ENCODE measurements around the gene GTF2H4.

The GTF2H4 gene

DNA sequence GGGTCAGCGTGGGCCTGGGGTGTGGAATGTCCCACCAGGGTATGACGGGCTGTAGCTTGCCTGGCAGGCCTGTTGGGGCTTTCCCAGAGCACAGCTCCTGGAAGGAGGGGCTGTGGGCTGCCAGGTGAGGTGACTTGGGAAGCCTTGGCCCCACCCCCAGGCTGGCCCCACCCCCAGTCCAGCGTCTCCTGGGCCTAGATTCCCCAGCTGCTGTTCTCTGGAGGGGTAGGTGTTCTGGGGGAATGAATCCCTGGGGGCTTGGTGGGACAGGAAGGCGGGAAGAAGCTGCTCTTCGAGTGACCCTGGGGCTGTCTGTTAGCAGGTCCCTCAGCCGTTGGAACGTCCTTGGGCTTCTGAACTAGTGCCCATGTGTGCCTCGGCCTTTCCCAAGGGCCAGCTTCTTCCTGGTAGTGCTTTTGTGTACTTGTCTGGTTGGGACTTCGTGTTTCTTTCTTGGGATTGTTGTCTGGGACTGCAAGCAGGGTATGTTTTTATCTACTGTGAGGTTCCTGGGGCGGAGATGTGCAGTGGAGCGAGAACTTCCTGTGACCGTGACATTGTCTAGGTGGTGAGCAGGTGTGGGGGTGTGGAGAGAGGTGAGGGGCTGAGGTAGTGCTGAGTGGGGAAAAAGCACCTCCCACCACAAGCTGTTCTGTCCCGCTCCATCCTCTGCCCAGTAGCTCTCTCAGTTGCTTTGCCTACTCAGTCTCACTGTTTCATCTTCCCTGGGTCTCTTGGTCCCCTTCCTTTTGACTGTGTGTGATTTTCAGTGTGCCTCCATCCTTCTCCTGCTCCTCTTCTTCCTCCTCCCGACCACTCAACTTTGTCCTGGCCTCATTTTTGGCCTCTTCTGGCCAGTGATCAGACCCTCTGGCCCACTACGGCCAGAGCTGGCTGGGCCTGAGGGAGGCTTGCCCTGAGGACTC, 25.0 kb upstream of the GTF2H4 start:
- peak; percentile 28 for DNase-seq

- DNase-seq: peak; percentile 58
Observed at GRCh38 chr6:30883685-30884520, 24.1 kb upstream of the GTF2H4 start, which contains the start of gene DDR1. DDR1 (plus strand) TSS chr6:30884519; CDS start chr6:30888730, 4,211 bp downstream.

DNA sequence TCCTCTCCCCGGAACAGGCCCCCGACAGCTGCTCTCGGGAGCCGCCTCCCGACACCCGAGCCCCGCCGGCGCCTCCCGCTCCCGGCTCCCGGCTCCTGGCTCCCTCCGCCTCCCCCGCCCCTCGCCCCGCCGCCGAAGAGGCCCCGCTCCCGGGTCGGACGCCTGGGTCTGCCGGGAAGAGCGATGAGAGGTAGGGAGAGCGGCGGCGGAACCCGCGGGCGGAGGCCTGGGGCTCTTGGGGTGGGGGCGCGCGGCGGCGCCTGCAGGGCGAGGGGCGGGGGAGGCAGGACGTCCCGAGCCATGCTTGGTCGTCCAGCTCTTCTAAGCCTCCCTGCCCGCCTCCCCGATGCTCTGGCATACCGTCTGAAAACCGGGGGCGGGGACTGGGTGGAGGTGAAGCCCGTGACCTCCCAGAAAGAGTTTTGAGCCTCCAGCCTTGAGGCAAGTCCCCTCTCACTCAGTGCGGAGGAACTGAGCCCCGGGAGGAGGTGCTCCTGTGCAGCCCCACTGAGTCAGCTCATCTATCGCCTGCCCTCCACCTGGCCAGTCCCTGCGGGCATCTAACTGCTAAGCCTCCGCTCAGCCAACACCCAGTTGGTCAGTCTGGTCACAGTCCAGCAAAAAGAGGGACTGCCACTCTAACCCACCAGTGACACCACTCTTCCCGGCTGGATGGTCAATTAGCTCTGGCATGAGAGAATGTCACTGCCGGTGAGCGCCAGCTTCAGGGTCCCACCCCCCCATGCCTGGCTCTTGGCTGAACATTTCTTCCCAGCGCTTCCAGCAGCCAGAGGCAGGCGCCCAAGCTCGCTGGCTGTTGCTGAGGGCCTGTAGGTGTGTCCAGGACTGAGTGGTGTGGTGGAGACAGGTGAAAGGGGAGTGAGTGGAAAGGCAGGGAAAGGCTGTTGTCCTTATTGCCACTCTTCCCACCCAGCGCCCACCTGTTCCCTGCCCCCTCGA, 23.2 kb upstream of the GTF2H4 start:
- DNase-seq: peak; percentile 40

DNA sequence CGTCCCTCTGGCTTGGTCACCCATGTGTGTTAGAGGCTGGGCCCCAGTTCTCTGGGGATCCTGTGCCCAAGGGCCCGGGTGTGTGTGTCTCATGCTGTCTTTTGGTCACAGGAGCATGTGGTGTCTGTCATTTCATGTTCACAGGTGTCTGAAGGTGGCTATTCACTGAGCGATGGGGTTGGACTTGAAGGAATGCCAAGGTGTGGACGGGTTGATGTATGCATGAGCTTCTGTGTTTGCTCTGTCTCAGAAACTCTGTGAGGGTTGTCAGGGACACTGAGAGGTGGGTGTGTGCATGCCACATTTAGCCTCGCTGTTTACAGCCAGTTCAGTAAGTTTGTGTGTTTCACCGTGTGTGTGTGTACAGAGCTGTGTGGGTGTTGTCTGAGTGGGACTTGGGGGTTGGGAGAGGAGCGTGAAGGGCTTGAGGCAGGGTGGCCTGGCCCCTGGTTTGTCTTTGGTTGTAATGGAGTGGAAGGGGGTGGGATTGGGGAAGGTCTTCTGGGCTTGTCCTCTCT, 22.5 kb upstream of the GTF2H4 start:
- DNase-seq: no peak

- DNase-seq: peak; percentile 19
Observed at GRCh38 chr6:30885999-30886896, 21.8 kb upstream of the GTF2H4 start.

DNA sequence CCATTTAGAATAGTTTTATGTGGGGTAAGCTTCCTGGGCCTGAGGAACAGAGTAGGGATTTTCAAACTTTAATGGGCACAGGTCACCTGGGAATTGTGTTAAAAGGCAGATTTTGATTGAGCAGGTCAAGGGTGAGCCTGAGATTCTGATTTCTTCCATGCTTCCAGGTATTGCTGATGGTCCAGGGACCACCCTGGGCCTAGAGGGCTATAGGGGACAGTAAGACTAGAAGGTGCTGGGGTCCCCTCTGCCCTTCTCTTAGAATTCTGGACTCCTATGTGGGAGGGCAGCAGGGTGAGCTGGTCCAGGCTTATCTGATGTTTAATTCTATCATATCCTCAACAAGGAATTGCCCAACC, 21.1 kb upstream of the GTF2H4 start:
- DNase-seq: no peak

DNA sequence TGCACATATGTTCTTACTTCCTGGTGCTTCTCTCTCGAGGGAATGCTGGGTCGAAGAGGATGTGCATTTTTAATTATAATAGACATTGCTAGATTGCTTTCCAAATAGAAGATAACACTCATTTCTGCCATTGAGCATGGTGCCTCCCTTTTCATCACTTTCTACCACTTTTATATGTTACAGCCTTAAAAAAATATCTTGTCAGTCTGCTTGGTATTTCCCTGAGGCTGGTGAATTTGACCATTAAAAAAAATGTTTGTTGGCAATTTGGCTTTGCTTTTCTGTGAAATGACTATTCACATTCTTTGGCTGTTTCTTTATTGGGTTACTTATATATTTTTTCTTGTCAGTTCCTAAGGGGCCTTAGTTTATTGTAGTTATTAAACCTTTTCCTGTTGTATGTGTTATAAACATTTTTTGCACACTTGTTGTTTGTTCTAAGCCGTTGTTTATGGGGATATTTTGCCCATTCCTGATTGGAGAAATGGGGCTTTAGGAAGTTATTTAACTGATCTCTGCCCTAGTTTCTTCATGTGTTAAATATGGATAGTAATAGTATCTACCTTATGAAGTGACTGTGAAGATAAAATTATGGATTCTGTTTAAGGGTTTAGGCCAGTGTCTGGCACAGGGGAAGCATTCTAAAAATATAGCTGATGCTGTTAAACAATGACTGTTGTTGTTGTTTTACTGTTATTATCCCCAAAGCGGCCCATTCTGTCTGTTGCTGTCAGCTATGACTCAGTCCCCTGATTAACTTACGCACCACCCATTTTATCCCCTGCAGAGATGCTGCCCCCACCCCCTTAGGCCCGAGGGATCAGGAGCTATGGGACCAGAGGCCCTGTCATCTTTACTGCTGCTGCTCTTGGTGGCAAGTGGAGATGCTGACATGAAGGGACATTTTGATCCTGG, 19.8 kb upstream of the GTF2H4 start:
- no peak for DNase-seq

DNA sequence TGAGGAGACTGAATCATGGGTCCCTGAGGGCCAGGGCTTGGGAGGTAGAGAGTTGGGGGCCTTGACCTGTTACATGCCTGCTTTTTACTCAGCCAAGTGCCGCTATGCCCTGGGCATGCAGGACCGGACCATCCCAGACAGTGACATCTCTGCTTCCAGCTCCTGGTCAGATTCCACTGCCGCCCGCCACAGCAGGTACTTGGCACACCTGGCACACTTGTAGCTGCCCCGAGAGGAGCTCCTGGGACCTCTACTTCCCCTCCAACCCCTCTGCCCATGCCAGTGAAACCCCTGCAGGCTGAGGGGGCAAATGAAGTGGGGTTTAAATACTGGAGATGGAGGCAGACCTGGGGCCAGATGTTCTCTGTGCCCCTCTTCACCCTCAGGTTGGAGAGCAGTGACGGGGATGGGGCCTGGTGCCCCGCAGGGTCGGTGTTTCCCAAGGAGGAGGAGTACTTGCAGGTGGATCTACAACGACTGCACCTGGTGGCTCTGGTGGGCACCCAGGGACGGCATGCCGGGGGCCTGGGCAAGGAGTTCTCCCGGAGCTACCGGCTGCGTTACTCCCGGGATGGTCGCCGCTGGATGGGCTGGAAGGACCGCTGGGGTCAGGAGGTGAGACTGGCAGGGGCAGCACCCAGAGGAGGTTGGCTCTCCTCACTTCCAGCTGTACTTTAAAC, 19.1 kb upstream of the GTF2H4 start:
- no peak for DNase-seq

- no peak for DNase-seq
Observed at GRCh38 chr6:30889496-30889885, 18.5 kb upstream of the GTF2H4 start.

- no peak for DNase-seq
Observed at GRCh38 chr6:30889921-30890645, 17.9 kb upstream of the GTF2H4 start.

DNA sequence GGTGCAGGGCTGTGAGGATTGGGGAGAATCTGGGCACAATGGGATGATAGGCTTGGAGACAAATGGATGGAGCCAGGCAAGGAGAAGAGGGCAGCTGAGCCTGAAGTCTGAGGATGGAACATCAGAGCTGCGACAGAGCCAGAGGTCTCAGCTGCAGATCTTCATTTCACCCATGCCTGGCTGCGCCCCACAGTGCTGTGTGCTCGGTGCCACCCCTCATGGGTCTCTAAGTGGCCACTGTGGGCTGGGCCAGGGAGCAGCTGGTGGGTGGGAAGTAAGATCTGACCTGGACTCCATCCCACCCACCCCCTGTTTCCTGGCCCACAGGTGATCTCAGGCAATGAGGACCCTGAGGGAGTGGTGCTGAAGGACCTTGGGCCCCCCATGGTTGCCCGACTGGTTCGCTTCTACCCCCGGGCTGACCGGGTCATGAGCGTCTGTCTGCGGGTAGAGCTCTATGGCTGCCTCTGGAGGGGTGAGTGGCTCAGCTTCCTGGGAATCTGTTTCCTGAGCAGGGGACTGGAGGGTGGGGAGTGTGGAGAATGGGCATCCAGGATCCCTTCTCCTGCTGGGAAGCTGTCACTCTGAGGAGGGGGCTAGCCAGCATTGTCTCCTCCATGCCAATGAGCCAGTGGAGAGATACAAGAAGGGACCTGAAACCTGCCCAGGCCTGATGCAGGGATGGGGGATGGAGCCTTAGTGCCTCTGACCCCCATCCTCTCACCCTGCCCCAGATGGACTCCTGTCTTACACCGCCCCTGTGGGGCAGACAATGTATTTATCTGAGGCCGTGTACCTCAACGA, 17.2 kb upstream of the GTF2H4 start:
- DNase-seq: no peak

GRCh38 chr6:30891450-30891723, 16.6 kb upstream of the GTF2H4 start:
- DNase-seq: no peak

DNA sequence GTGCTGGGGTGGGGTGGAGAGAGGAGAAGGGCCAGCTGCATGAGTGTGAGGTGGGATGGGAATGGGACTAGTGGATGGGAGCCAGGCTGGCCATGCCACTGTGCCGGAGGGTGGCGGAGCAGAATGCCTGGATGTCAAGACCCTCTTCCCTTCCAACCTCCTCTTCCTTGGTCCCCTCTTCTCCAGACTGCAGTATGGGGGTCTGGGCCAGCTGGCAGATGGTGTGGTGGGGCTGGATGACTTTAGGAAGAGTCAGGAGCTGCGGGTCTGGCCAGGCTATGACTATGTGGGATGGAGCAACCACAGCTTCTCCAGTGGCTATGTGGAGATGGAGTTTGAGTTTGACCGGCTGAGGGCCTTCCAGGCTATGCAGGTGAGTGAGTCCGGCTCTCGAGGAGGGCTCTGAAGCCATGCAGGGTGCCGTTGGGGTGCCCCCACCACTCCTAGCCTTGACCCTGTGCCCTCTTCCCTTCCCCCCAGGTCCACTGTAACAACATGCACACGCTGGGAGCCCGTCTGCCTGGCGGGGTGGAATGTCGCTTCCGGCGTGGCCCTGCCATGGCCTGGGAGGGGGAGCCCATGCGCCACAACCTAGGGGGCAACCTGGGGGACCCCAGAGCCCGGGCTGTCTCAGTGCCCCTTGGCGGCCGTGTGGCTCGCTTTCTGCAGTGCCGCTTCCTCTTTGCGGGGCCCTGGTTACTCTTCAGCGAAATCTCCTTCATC, 16.0 kb upstream of the GTF2H4 start:
- DNase-seq: no peak

DNA sequence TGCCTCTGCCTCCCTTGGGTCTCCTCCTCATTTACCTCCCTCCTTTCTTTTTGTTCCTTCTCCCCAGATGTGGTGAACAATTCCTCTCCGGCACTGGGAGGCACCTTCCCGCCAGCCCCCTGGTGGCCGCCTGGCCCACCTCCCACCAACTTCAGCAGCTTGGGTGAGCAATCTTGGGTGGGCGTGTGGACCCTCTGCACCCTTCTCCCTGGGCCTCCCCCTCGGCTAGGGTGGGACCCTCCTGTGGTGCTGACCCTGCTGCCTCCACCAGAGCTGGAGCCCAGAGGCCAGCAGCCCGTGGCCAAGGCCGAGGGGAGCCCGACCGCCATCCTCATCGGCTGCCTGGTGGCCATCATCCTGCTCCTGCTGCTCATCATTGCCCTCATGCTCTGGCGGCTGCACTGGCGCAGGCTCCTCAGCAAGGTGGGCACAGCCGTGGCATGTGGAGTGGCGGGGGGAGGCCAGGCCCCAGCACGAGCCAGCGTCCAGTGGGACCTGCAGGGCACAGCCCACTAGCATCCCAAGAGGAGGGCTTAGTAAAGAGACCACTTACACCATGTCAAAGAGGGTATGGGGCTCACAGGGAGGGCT, 14.9 kb upstream of the GTF2H4 start:
- DNase-seq: no peak

DNA sequence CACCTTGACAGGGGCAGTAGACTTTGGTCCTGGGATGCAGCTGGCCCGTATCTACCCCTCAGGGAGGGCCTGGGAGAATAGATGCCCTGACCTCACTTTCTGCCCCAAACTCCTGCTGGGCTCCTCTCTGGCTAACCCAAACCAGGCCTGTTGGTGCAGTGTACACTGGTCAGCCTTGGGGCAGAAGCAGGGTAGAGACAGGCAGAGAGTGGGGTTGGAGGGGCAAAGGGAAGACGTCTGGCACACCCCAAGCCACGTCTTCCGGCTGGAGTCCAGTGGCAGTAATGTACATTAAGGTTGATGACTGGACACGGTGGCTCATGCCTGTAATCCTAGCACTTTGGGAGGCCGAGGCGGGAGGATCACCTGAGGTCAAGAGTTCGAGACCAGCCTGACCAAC, 14.3 kb upstream of the GTF2H4 start:
- DNase-seq: no peak

GRCh38 chr6:30894381-30894780, 13.6 kb upstream of the GTF2H4 start:
- DNase-seq: no peak

DNA sequence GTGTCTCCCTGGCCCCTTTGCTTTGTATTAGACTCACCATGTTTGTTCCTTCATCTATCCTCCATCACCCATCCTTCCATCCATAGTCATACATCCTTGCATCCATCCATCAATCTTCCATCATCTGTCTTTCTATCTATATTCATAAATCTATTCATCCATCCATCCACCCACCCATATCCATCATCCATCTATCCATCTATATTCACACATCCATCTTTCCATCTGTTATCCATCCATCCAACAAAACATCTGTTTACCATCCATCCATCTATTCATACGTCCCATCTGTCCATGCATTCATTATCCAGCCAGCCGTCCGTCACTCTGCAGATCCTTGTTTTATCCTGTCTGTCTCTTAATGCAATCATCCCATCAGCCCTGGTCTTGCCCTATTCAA, 13.1 kb upstream of the GTF2H4 start:
- DNase-seq: no peak

All from stimulated activated CD4-positive, alpha-beta T cell treated with anti-CD3 and anti-CD28 coated beads, Interleukin-4, amount 100 ng/mL, for 1 hour (primary cell).